ENCODE results near the gene PLTP. TPM values are rescaled to one million over a fixed set of nuclear protein-coding genes. Genes with fewer than 3 reads are reported as not detected.

The PLTP gene
- total and polyA plus RNA-seq, 2 of the 13 experiments (the other 11 are each of a cell fraction or from before 2014, with no cell fraction given): 16.9 to 28.6 TPM

GRCh38 chr20:45933266-45934045, 21.5 kb upstream of the PLTP start (continued):
- TF ChIP-seq PRDM10 (CRISPR knock-in tag; IDR thresholded peaks at IDR 0.05; ENCODE audit: low read depth): peak; percentile 87
- TF ChIP-seq PRPF4 (IDR thresholded peaks at IDR 0.05; ENCODE audit: low read depth, low read length, poor library complexity, severe bottlenecking): peak; percentile 17
- peak; percentile 85 for TF ChIP-seq SALL1 (CRISPR knock-in tag; IDR thresholded peaks at IDR 0.05)
- no peak for TF ChIP-seq ZNF136 (CRISPR knock-in tag; IDR thresholded peaks at IDR 0.05; ENCODE audit: low read depth)
- no peak for TF ChIP-seq ZNF816 (CRISPR knock-in tag; IDR thresholded peaks at IDR 0.05; ENCODE audit: borderline replicate concordance)
- TF ChIP-seq YY1 (IDR thresholded peaks at IDR 0.05; ENCODE audit: insufficient read depth, insufficient replicate concordance, low read depth, low read length): peak; percentile 58
- TF ChIP-seq TAF15 (IDR thresholded peaks at IDR 0.05; ENCODE audit: low read depth, low read length, poor library complexity, severe bottlenecking): no peak
- peak; percentile 43; the same call in 1 of the 2 replicates for TF ChIP-seq ZNF558 (CRISPR knock-in tag; IDR thresholded peaks at IDR 0.05; ENCODE audit: borderline replicate concordance)
- TF ChIP-seq ZNF646 (CRISPR knock-in tag; IDR thresholded peaks at IDR 0.05): no peak
- TF ChIP-seq ZFP41 (CRISPR knock-in tag; IDR thresholded peaks at IDR 0.05; ENCODE audit: borderline replicate concordance): no peak
- peak; percentile 69; the same call in 1 of the 2 replicates for TF ChIP-seq KDM3A (CRISPR knock-in tag; IDR thresholded peaks at IDR 0.05; ENCODE audit: low read depth)
- peak; percentile 34; the same call in 1 of the 2 replicates for TF ChIP-seq HOXA3 (CRISPR knock-in tag; IDR thresholded peaks at IDR 0.05)
- TF ChIP-seq PLRG1 (conservative IDR thresholded peaks at IDR 0.05): no peak
- no peak for TF ChIP-seq ZNF563 (CRISPR knock-in tag; IDR thresholded peaks at IDR 0.05)
- TF ChIP-seq ZBTB37 (CRISPR knock-in tag; IDR thresholded peaks at IDR 0.05): no peak
- peak; percentile 69 for TF ChIP-seq DRAP1 (CRISPR knock-in tag; IDR thresholded peaks at IDR 0.05)

Data from HepG2 (cell line).